ENCODE measurements around the gene ZNF474.

ZNF474 gene

DNA sequence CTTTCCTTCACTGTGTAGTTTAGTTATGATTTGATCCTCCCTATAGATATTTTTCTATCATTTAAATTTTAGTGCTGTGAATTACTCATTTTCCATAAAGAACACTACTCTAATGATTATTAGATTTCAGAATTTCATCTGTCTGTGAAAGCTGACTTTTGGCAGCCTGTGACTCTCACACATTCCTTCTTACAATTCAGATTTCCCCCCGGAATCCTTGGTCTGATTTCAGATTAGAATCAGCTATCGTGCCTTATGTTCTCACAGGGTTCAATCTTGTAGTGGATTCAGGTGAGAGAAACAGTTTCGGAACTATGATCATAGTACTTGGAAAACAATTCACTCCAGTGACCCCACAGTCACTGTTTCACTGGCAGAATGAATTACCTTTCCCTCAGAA lies 26.2 kb downstream of the ZNF474 start:
- Histone ChIP-seq H3K27me3 (ENCODE audit: low read length) (no peaks in the 10 kb centered on the region), H3F3A (ENCODE audit: insufficient read depth) (no peaks in the 10 kb centered on the region), H3K27ac (ENCODE audit: low read depth, low read length) (no peak overlapping the region), H3K4me3 (ENCODE audit: insufficient read depth, low read length, poor library complexity, severe bottlenecking) (no peak overlapping the region), H4K20me1 (ENCODE audit: low read depth, low read length) (no peaks in the 10 kb centered on the region), H3K9me3 (ENCODE audit: insufficient read depth, low read length) (no peaks in the 10 kb centered on the region), H3K36me3 (ENCODE audit: low read length) (no peaks in the 10 kb centered on the region), H3K9me2 (replicated peaks; ENCODE audit: insufficient read depth, low read length) (no peaks in the 10 kb centered on the region), H2AFZ (ENCODE audit: low read depth, low read length, severe bottlenecking) (no peak overlapping the region), H3K4me2 (ENCODE audit: low read depth, low read length, poor library complexity, severe bottlenecking) (no peak overlapping the region), H3K9ac (ENCODE audit: low read length) (no peak overlapping the region), H3K79me2 (ENCODE audit: insufficient read depth, low read length) (no peaks in the 10 kb centered on the region)
- no peak for TF ChIP-seq EZH2phosphoT487 (conservative IDR thresholded peaks at IDR 0.05; ENCODE audit: low read length)
- TF ChIP-seq, protein P1, sequence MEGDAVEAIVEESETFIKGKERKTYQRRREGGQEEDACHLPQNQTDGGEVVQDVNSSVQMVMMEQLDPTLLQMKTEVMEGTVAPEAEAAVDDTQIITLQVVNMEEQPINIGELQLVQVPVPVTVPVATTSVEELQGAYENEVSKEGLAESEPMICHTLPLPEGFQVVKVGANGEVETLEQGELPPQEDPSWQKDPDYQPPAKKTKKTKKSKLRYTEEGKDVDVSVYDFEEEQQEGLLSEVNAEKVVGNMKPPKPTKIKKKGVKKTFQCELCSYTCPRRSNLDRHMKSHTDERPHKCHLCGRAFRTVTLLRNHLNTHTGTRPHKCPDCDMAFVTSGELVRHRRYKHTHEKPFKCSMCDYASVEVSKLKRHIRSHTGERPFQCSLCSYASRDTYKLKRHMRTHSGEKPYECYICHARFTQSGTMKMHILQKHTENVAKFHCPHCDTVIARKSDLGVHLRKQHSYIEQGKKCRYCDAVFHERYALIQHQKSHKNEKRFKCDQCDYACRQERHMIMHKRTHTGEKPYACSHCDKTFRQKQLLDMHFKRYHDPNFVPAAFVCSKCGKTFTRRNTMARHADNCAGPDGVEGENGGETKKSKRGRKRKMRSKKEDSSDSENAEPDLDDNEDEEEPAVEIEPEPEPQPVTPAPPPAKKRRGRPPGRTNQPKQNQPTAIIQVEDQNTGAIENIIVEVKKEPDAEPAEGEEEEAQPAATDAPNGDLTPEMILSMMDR (IDR thresholded peaks at IDR 0.05; ENCODE audit: insufficient read depth, low read length, poor library complexity, severe bottlenecking), result no peak

DNA sequence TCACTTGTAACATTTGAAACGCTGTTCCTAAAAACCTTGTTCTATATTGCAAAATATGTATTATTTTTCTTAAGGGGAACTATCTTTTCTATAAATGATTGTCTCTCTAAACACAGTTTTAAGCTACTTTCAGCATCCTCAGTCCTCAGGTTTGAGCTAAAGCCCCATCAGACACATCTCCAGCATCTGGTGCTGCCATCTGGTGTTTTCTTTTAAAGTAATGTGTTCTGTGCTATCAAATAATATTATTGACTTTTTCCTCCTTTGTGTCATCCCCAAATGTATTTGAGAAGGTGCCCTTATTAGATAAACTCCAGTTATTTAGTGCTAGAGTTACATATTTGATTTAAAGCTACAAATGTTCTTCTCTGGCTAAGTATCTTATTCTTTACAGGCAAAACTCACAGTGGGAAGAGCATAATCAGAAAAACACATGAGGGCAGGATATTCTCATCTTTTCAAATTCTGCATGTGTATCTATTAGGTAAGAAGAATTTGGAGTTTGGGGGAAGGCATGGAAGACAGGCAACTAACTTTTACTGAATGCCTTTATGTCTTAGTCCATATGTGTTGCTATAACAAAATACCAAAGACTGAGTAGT lies 27.5 kb downstream of the ZNF474 start:
- no peak overlapping the region for H2AFZ ChIP-seq (ENCODE audit: low read depth, low read length, severe bottlenecking)
- no peak overlapping the region for H3K27ac ChIP-seq (ENCODE audit: low read depth, low read length)
- no peaks in the 10 kb centered on the region for H3K27me3 ChIP-seq (ENCODE audit: low read length)
- H3K36me3 ChIP-seq (ENCODE audit: low read length), result no peaks in the 10 kb centered on the region
- no peak overlapping the region for H3K4me3 ChIP-seq (ENCODE audit: insufficient read depth, low read length, poor library complexity, severe bottlenecking)
- H3K79me2 ChIP-seq (ENCODE audit: insufficient read depth, low read length), result no peaks in the 10 kb centered on the region
- H3F3A ChIP-seq (ENCODE audit: insufficient read depth), result no peaks in the 10 kb centered on the region
- H3K4me2 ChIP-seq (ENCODE audit: low read depth, low read length, poor library complexity, severe bottlenecking), result no peak overlapping the region
- no peaks in the 10 kb centered on the region for H3K9me2 ChIP-seq (replicated peaks; ENCODE audit: insufficient read depth, low read length)
- no peaks in the 10 kb centered on the region for H3K9me3 ChIP-seq (ENCODE audit: insufficient read depth, low read length)
- no peak overlapping the region for H3K9ac ChIP-seq (ENCODE audit: low read length)
- H4K20me1 ChIP-seq (ENCODE audit: low read depth, low read length), result no peaks in the 10 kb centered on the region
- TF ChIP-seq EZH2phosphoT487 (conservative IDR thresholded peaks at IDR 0.05; ENCODE audit: low read length), result no peak
- TF ChIP-seq, protein P1 (IDR thresholded peaks at IDR 0.05; ENCODE audit: insufficient read depth, low read length, poor library complexity, severe bottlenecking), result peak; percentile 19

DNA sequence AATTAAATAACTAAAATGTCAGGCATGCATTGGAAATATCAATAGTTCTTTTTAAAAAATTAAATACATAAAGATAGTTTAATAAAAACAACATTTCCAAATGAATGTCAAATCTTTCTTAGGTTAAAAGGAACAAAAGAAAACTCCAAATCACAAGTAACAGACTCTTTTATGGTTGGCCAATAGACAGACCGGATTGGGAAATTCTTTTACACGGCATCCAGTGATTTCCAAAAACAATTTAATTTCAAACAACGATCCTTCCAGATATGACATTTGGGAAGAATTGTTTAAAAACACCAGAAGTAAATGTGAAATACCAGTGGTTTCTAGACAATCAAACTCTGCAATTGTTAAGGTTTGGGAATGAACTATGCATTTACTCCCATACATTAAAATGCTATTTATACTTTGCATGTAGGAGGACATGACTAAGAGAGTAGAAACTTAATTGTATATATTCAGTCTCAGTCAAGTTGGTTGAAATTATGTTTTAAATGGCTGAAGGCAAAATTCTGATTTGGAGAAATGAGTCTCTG lies 32.8 kb downstream of the ZNF474 start:
- no peak overlapping the region for H3K4me2 ChIP-seq (ENCODE audit: low read depth, low read length, poor library complexity, severe bottlenecking)
- no peaks in the 10 kb centered on the region for H3F3A ChIP-seq (ENCODE audit: insufficient read depth)
- H3K4me3 ChIP-seq (ENCODE audit: insufficient read depth, low read length, poor library complexity, severe bottlenecking), result no peak overlapping the region
- no peaks in the 10 kb centered on the region for H3K9me3 ChIP-seq (ENCODE audit: insufficient read depth, low read length)
- H4K20me1 ChIP-seq (ENCODE audit: low read depth, low read length), result no peaks in the 10 kb centered on the region
- TF ChIP-seq, protein P1 (IDR thresholded peaks at IDR 0.05; ENCODE audit: insufficient read depth, low read length, poor library complexity, severe bottlenecking), result no peak
- no peak for TF ChIP-seq EZH2phosphoT487 (conservative IDR thresholded peaks at IDR 0.05; ENCODE audit: low read length)
- H3K36me3 ChIP-seq (ENCODE audit: low read length), result no peaks in the 10 kb centered on the region
- H3K9ac ChIP-seq (ENCODE audit: low read length), result no peak overlapping the region
- no peak overlapping the region for H3K27ac ChIP-seq (ENCODE audit: low read depth, low read length)
- no peaks in the 10 kb centered on the region for H3K79me2 ChIP-seq (ENCODE audit: insufficient read depth, low read length)
- H3K9me2 ChIP-seq (replicated peaks; ENCODE audit: insufficient read depth, low read length), result no peaks in the 10 kb centered on the region
- H2AFZ ChIP-seq (ENCODE audit: low read depth, low read length, severe bottlenecking), result no peak overlapping the region
- H3K27me3 ChIP-seq (ENCODE audit: low read length), result no peaks in the 10 kb centered on the region
